AG04449 (cell line): Measurements from ENCODE around the gene STEAP1.
A peak's percentile ranks its signal among the peaks of the same experiment; 100 is the strongest.

Source experiments
- CTCF ChIA-PET: fragments of 350-600 bp; formaldehyde crosslinking; extraction: SDS; loops from one replicate; lab custom pipeline; 2021; ENCODE audit warnings: antibody characterized with exemption; lab: Yijun Ruan, JAX
- POLR2A ChIA-PET: fragments of 400-600, 350-600 bp; formaldehyde crosslinking; extraction: SDS; loops from one replicate; lab custom pipeline; 2020; ENCODE audit warnings: antibody characterized with exemption, inconsistent platforms; lab: Yijun Ruan, JAX
- DNase-seq: peaks from one replicate; pipeline ENCODE4 v3.0.0-alpha.2; 2010; ENCODE audit warnings: low read depth, low spot score
- H3K4me3 ChIP-seq: 2 replicates; pipeline ENCODE4 v1.5.1; 2011; ENCODE audit warnings: low read depth, mild to moderate bottlenecking, control low read depth, low read length
- CTCF ChIP-seq: IDR thresholded peaks from one replicate; pipeline ENCODE4 v1.5.1; 2011; ENCODE audit warnings: mild to moderate bottlenecking, moderate library complexity, low read length, control low read depth, inconsistent platforms; ENCODE audit not compliant: insufficient read depth; ENCODE audit errors: missing control alignments

Gene STEAP1

GRCh38 chr7:90210981-90211380, 56.7 kb downstream of the STEAP1 start:
- ChIA-PET CTCF (interaction anchor here (0.7 to 2.6 kb wide), 25 partner anchors 11 to 217 kb away, joined by 3 to 32 read pairs (median 5); partner anchors contain the start of gene STEAP1), POLR2A (interaction anchor here (0.7 to 2.1 kb wide), 7 partner anchors 13 to 61 kb away, joined by 3 to 9 read pairs (median 3); partner anchors contain the start of gene STEAP1)
- no peak for TF ChIP-seq CTCF
- no peak for DNase-seq
- H3K4me3 ChIP-seq, result peak overlapping the region; percentile 68

- DNase-seq, result peak; percentile 53
- H3K4me3 ChIP-seq, result peak within 1 kb of the TSS; percentile 68
- peak; percentile 95 for TF ChIP-seq CTCF
- POLR2A ChIA-PET, result interaction anchor here (0.7 to 2.1 kb wide), 8 partner anchors 12 to 60 kb away, joined by 3 to 9 read pairs (median 4); partner anchors contain the start of gene STEAP1
- CTCF ChIA-PET, result interaction anchor here (0.5 to 2.6 kb wide), 30 partner anchors 11 to 1425 kb away, joined by 3 to 32 read pairs (median 5); partner anchors contain the start of gene STEAP1
These were observed 57.3 kb downstream of the STEAP1 start, which contains the start of gene STEAP2 for GRCh38 chr7:90211391-90212148. STEAP2 (plus strand) TSS chr7:90211740; CDS start chr7:90225083, 13,343 bp downstream.

- no peak for DNase-seq
- CTCF ChIA-PET, result interaction anchor here (0.5 to 2.6 kb wide), 24 partner anchors 11 to 1426 kb away, joined by 3 to 32 read pairs (median 6); partner anchors contain the start of gene STEAP1
- TF ChIP-seq CTCF, result no peak
- POLR2A ChIA-PET, result interaction anchor here (1.0 to 2.1 kb wide), 5 partner anchors 12 to 58 kb away, joined by 3 to 9 read pairs (median 4); partner anchors contain the start of gene STEAP1
- peak overlapping the region; percentile 68 for H3K4me3 ChIP-seq
These were observed 57.9 kb downstream of the STEAP1 start for GRCh38 chr7:90212149-90212495.

GRCh38 chr7:90213521-90213920, 59.3 kb downstream of the STEAP1 start:
- CTCF ChIA-PET, result interaction anchor here (0.7 to 1.9 kb wide), 2 partner anchors 25 to 27 kb away, joined by 3 to 5 read pairs; no protein-coding TSS in a partner anchor
- POLR2A ChIA-PET, result no interaction called here
- H3K4me3 ChIP-seq, result no peak overlapping the region
- DNase-seq, result no peak
- TF ChIP-seq CTCF, result no peak
